Keratinocyte (primary cell): ENCODE data around the gene SMTNL2. TPM values are rescaled to one million over a fixed set of nuclear protein-coding genes. Genes with fewer than 3 reads are reported as not detected.
"Not testable (repeated sequence)": the region's sequence is repeated elsewhere in the genome, so short reads cannot be mapped to it uniquely, and the experiment has no call there.

Source experiments
- DNase-seq: peaks from one replicate; pipeline ENCODE4 v3.0.0-alpha.2; 2011; ENCODE audit warnings: low read depth, missing footprints, low spot score
- FAIRE-seq: peaks from 2 replicates; lab custom pipeline; 2011; peaks lifted over from hg19 to GRCh38; lab: Jason Lieb, UNC
- H2AFZ ChIP-seq: 2 replicates; pipeline ENCODE4 v1.6.0; 2012; ENCODE audit warnings: low read length, control low read depth, inconsistent platforms; ENCODE audit not compliant: control insufficient read depth
- H3K27ac ChIP-seq: 2 replicates; pipeline ENCODE4 v1.5.1; 2011; ENCODE audit warnings: low read length; ENCODE audit not compliant: control insufficient read depth, insufficient read depth
- H3K27me3 ChIP-seq: 3 replicates; pipeline ENCODE4 v1.6.0; 2011; ENCODE audit warnings: low read length; ENCODE audit not compliant: control insufficient read depth, insufficient read depth; ENCODE audit errors: extremely low read depth
- H3K36me3 ChIP-seq, 2 experiments: 2 replicates in 1 of 2; 3 replicates in 1 of 2; pipeline ENCODE4 v1.5.1; 2011; ENCODE audit warnings: low read length in 2 of 2, mild to moderate bottlenecking in 1 of 2; ENCODE audit not compliant: control insufficient read depth in 2 of 2, insufficient read depth in 2 of 2; ENCODE audit errors: extremely low read depth in 1 of 2
- H3K4me1 ChIP-seq: 3 replicates; pipeline ENCODE4 v1.5.1; 2011; ENCODE audit warnings: low read length; ENCODE audit not compliant: control insufficient read depth, insufficient read depth; ENCODE audit errors: extremely low read depth
- H3K4me2 ChIP-seq: 3 replicates; pipeline ENCODE4 v1.6.0; 2011; ENCODE audit warnings: low read depth, low read length; ENCODE audit not compliant: control insufficient read depth, insufficient read depth; ENCODE audit errors: extremely low read depth
- H3K4me3 ChIP-seq, 3 experiments: fragments of 200-600 bp in 1 of 3; sonication (generic) in 1 of 3; 2 replicates in 2 of 3; 3 replicates in 1 of 3; pipeline ENCODE4 v1.5.1; 2011 to 2016; ENCODE audit warnings: low read length in 3 of 3, mild to moderate bottlenecking in 3 of 3, control low read depth in 2 of 3, inconsistent platforms in 1 of 3, low read depth in 1 of 3, mixed read lengths in 1 of 3, mixed run types in 1 of 3, moderate library complexity in 1 of 3; ENCODE audit not compliant: control insufficient read depth in 2 of 3, insufficient read depth in 2 of 3; ENCODE audit errors: extremely low read depth in 1 of 3
- H3K79me2 ChIP-seq: 2 replicates; pipeline ENCODE4 v1.6.0; 2012; ENCODE audit warnings: low read length; ENCODE audit not compliant: control insufficient read depth, insufficient read depth
- H3K9ac ChIP-seq: 3 replicates; pipeline ENCODE4 v1.6.0; 2011; ENCODE audit warnings: low read length; ENCODE audit not compliant: control insufficient read depth, insufficient read depth; ENCODE audit errors: extremely low read depth
- H3K9me1 ChIP-seq: 3 replicates; pipeline ENCODE4 v1.6.0; 2011; ENCODE audit warnings: low read length; ENCODE audit not compliant: control insufficient read depth, insufficient read depth; ENCODE audit errors: extremely low read depth
- H3K9me3 ChIP-seq: 2 replicates; pipeline ENCODE4 v1.5.1; 2012; ENCODE audit warnings: low read depth, low read length; ENCODE audit not compliant: control insufficient read depth
- H4K20me1 ChIP-seq: 3 replicates; pipeline ENCODE4 v1.6.0; 2011; ENCODE audit warnings: low read length; ENCODE audit not compliant: control insufficient read depth, insufficient read depth; ENCODE audit errors: extremely low read depth
- EZH2 ChIP-seq: IDR thresholded peaks from one replicate; pipeline ENCODE4 v1.6.1; 2012; ENCODE audit warnings: inconsistent platforms, mild to moderate bottlenecking, low read length, moderate library complexity
- dilution Hi-C: fragments of 300-500 bp; cut with MboI; formaldehyde crosslinking; loops from one replicate; pipeline ENCODE4 v1.7.0; 2020; ENCODE audit warnings: low sequenced_read_pairs; ENCODE audit not compliant: extremely low pct_ligation_motif_present
- polyA plus RNA-seq, 5 experiments: library from polyadenylated mRNA; depleted of rRNA in 3 of 5; stranded (reverse) in 3 of 5; stranded (forward) in 1 of 5; unstranded in 1 of 5; fragments of >200 nt; gene quantifications; 1 replicate in 1 of 5; 2 replicates in 3 of 5; 3 replicates in 1 of 5; pipeline versions ENCODE4 v1.2.1 to v1.2.3, GENCODE V29; 2011 to 2012; ENCODE audit warnings: missing spikeins in 2 of 5, low read depth in 1 of 5, low replicate concordance in 1 of 5
- TF ChIP-seq, protein P1 (sequence below), 3 experiments: IDR thresholded peaks in 1 of 3; conservative IDR thresholded peaks in 1 of 3; optimal IDR thresholded peaks in 1 of 3; 2 replicates in 2 of 3; 3 replicates in 1 of 3; pipeline versions ENCODE3 to v1.5.1; 2011; ENCODE audit warnings: low read length in 3 of 3, mild to moderate bottlenecking in 3 of 3, moderate library complexity in 2 of 3, control low read depth in 1 of 3, inconsistent platforms in 1 of 3; ENCODE audit not compliant: insufficient read depth in 2 of 3; ENCODE audit errors: extremely low read depth in 1 of 3

Gene SMTNL2
- polyA plus RNA-seq, 1 donor (not counting 4 experiments of a cell fraction or from before 2014, with no cell fraction given), result not detected

DNA sequence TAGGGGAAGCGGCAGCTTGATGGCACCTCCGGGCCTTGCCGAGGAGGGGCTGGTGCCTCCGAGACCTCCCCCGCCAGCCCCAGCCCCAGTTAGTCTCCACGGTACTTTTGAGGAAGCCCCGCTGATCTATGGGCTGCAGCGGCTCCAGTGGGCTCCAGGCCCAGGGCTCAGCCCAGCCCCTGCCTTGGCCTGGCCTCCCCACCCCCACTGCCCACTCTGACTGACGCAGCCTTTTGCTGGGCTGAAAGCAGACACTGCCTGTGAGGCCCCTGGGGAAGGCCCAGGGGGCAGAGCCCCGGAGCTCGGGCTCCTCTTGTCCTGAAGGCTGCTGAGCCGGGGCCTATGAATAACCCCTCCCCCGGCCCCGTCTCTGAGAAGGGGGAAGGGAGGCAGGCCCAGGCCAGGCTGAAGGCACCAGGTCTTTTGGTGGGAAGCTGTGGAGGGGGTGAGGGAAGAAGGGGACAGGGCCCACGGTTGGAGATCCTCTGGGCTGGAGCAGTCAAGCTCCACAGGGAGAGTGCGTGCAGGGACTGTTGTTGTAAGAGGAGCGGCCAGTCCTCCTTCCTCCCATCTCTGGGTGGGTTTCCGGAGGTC is 7.5 kb upstream of the SMTNL2 start:
- Histone ChIP-seq H3K27ac (no peak overlapping the region), H3K4me1 (peaks cover 14% of the 10 kb centered on the region), H3K27me3 (peaks cover 10% of the 10 kb centered on the region), H2AFZ (no peak overlapping the region), H3K79me2 (no peaks in the 10 kb centered on the region), H3K36me3 (no peaks in the 10 kb centered on the region), H3K4me3 (no peak overlapping the region), H3K4me2 (no peak overlapping the region), H3K9me3 (no peaks in the 10 kb centered on the region), H3K9me1 (peaks cover 2% of the 10 kb centered on the region), H4K20me1 (no peaks in the 10 kb centered on the region), H3K9ac (no peak overlapping the region)
- no peak for TF ChIP-seq EZH2
- TF ChIP-seq, protein P1, sequence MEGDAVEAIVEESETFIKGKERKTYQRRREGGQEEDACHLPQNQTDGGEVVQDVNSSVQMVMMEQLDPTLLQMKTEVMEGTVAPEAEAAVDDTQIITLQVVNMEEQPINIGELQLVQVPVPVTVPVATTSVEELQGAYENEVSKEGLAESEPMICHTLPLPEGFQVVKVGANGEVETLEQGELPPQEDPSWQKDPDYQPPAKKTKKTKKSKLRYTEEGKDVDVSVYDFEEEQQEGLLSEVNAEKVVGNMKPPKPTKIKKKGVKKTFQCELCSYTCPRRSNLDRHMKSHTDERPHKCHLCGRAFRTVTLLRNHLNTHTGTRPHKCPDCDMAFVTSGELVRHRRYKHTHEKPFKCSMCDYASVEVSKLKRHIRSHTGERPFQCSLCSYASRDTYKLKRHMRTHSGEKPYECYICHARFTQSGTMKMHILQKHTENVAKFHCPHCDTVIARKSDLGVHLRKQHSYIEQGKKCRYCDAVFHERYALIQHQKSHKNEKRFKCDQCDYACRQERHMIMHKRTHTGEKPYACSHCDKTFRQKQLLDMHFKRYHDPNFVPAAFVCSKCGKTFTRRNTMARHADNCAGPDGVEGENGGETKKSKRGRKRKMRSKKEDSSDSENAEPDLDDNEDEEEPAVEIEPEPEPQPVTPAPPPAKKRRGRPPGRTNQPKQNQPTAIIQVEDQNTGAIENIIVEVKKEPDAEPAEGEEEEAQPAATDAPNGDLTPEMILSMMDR (optimal IDR thresholded peaks at IDR 0.05 in 1 of 3, IDR thresholded peaks at IDR 0.05 in 1 of 3, conservative IDR thresholded peaks at IDR 0.05 in 1 of 3; ENCODE audit: extremely low read depth in 1 of 3, insufficient read depth in 2 of 3, low read length in 3 of 3), result no peak
- no peak for FAIRE-seq
- dilution Hi-C loops, result no loop called here
- no peak for DNase-seq

DNA sequence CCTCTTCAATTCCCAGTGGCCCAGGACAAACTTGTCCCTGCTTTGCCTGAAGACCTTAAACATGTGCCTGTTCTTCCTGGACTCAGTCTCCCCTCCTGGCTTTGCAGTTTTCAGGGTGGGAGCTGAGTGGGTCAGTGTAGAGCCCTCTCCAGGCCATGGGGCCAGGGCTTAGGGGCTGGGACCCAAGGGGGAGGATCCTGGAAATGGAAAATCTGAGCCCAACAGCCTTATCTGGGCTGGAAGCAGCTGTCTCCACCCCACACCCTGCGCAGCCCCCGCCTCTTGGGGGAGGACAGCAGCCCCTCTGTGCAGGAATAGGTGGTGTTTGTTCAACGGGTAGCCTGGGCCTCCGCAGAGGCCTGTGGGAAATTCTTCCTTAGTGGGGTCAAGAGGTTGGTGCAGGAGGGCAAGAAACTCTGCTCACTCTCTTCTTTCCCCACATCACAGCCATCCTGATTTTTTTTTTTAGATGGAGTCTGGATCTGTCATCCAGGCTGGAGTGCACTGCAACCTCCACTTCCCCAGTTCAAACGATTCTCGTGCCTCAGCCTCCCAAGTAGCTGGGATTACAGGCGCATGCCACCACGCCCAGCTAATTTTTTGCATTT is 6.8 kb upstream of the SMTNL2 start:
- no peak for DNase-seq
- Histone ChIP-seq H3K4me3 (no peak overlapping the region), H2AFZ (no peak overlapping the region), H3K4me2 (no peak overlapping the region), H3K27me3 (peaks cover 15% of the 10 kb centered on the region), H4K20me1 (no peaks in the 10 kb centered on the region), H3K9me3 (no peaks in the 10 kb centered on the region), H3K27ac (no peak overlapping the region), H3K4me1 (peaks cover 14% of the 10 kb centered on the region), H3K9me1 (peaks cover 2% of the 10 kb centered on the region), H3K36me3 (no peaks in the 10 kb centered on the region), H3K9ac (no peak overlapping the region), H3K79me2 (no peaks in the 10 kb centered on the region)
- no peak for FAIRE-seq
- dilution Hi-C loops, result no loop called here
- no peak for TF ChIP-seq EZH2
- TF ChIP-seq, protein P1 (optimal IDR thresholded peaks at IDR 0.05 in 1 of 3, IDR thresholded peaks at IDR 0.05 in 1 of 3, conservative IDR thresholded peaks at IDR 0.05 in 1 of 3; ENCODE audit: extremely low read depth in 1 of 3, insufficient read depth in 2 of 3, low read length in 3 of 3), result no peak

DNA sequence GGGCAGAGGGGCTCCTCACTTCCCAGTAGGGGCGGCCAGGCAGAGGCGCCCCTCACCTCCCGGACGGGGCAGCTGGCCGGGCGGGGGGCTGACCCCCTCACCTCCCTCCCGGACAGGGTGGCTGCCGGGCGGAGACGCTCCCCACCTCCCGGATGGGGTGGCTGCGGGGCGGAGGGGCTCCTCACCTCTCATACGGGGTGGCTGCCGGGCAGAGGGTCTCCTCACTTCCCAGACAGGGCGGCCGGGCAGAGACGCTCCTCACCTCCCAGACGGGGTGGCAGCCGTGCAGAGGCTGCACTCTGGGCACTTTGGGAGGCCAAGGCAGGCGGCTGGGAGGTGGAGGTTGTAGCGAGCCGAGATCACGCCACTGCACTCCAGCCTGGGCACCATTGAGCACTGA is 6.0 kb upstream of the SMTNL2 start:
- H3K9me3 ChIP-seq, H3K4me2 ChIP-seq, H3K36me3 ChIP-seq, H4K20me1 ChIP-seq, H3K9me1 ChIP-seq, FAIRE-seq, dilution Hi-C loops, H3K4me3 ChIP-seq, DNase-seq, H3K27ac ChIP-seq, H2AFZ ChIP-seq, H3K79me2 ChIP-seq, H3K9ac ChIP-seq: not testable (repeated sequence)
- peaks cover 14% of the 10 kb centered on the region for H3K4me1 ChIP-seq
- peaks cover 24% of the 10 kb centered on the region for H3K27me3 ChIP-seq
